ENCODE results near the gene CELF1. TPM values are rescaled to one million over a fixed set of nuclear protein-coding genes. Genes with fewer than 3 reads are reported as not detected.

Gene CELF1
- total and polyA plus RNA-seq, 2 experiments from 2014 or later = 124 to 233 TPM

DNA sequence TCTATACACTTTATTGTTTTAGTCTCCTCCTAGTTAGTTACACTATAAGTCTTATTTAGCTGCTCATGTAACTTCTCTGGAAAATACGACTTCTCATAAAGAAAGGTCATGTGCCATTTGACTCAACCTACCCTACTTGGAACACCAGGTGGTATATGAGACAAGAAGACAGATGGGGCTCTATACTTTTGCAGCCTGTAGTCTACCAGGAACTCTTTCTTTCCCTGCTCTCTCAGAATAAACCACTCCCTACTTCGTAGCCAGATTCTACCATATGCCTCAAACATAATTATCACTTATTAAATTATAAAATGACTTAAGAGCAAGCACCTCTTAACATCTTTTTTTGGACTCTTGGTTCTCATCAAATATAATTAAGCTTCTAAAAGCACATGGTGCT, 65.5 kb downstream of the CELF1 start (continued):
- no peak for TF ChIP-seq NANOG (IDR thresholded peaks at IDR 0.05; ENCODE audit: borderline replicate concordance)

DNA sequence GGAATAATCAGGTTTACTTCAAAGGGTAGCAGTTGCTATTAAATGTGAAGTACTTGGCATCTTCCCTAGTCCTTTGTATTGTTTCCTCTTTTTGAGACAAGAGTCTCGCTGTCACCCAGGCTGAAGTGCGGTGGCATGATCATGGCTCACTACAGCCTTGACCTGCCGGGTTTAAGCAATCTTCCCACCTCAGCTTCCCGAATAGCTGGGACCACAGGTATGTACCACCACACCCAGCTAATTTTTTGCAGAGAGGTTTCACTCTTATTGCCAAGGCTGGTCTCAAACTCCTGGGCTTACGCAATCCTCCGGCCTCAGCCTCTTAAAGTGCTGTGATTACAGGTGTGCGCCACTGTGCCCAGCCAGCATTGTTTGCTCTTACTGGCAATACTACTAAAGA, 67.8 kb downstream of the CELF1 start:
- Mint-ChIP-seq H3K4me1 (no peaks in the 10 kb centered on the region), H3K36me3 (ENCODE audit: low read depth) (peaks cover 81% of the 10 kb centered on the region), H3K27ac (no peak overlapping the region), H3K9me3 (no peaks in the 10 kb centered on the region), H3K27me3 (ENCODE audit: insufficient read depth, low read depth, poor library complexity) (peaks cover 2% of the 10 kb centered on the region), H3K4me3 (no peak overlapping the region)
- H3K27me3 ChIP-seq (ENCODE audit: insufficient read depth) = no peaks in the 10 kb centered on the region
- TF ChIP-seq CREB1 (CRISPR knock-in tag; IDR thresholded peaks at IDR 0.05; ENCODE audit: low read depth) (no peak), EZH2phosphoT487 (IDR thresholded peaks at IDR 0.05; ENCODE audit: unreplicated experiment) (no peak), ZNF114 (CRISPR knock-in tag; IDR thresholded peaks at IDR 0.05) (no peak), ZNF331 (CRISPR knock-in tag; IDR thresholded peaks at IDR 0.05; ENCODE audit: low read depth) (no peak), STAT1 (IDR thresholded peaks at IDR 0.05; ENCODE audit: unreplicated experiment) (no peak), JUNB (IDR thresholded peaks at IDR 0.05; ENCODE audit: unreplicated experiment) (no peak), POLR2AphosphoS5 (IDR thresholded peaks at IDR 0.05; ENCODE audit: low read depth) (no peak), NANOG (IDR thresholded peaks at IDR 0.05; ENCODE audit: borderline replicate concordance) (no peak), EZH2 (IDR thresholded peaks at IDR 0.05; ENCODE audit: low read depth, unreplicated experiment) (no peak)
- DNase-seq (ENCODE audit: low spot score) (no peak), ATAC-seq (no peak)
- no peak overlapping the region for H3K27ac ChIP-seq (ENCODE audit: low read depth)
- H3K79me2 ChIP-seq (replicated peaks; ENCODE audit: insufficient read depth) = peaks cover 52% of the 10 kb centered on the region
- peaks cover 38% of the 10 kb centered on the region for H4K20me1 ChIP-seq (replicated peaks; ENCODE audit: insufficient read depth)
- H3K9me2 ChIP-seq (ENCODE audit: insufficient read depth) = no peaks in the 10 kb centered on the region
- no peak overlapping the region for H3K4me2 ChIP-seq
- peaks cover 80% of the 10 kb centered on the region for H3K36me3 ChIP-seq (ENCODE audit: insufficient read depth)
- no peak overlapping the region for H3K4me3 ChIP-seq
- H3K4me1 ChIP-seq (ENCODE audit: insufficient read depth) = no peaks in the 10 kb centered on the region
- H3F3A ChIP-seq (replicated peaks; ENCODE audit: low read depth) = peaks cover 34% of the 10 kb centered on the region; the same call in 1 of the 2 replicates
- no peak overlapping the region for H2AFZ ChIP-seq

DNA sequence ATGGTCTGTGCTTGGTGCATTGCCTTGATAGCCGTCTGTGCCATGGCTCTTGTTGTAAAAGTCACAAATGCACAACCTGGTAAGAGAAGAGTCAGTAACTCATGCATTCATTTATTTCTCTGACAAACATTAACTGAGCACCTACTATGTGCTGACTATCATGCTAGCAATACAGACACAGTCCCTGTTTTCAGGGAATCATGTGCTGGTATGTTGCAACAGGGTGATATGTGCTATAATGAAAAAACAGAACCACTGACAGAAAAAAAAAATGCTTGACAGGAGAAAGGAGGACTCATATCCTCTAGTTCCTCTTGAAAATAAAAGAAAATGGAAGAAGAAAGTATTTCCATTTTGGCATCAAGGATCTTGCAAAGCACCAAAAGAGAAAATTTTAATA, 69.5 kb downstream of the CELF1 start:
- Histone ChIP-seq H3K4me2 (no peak overlapping the region), H3K27me3 (ENCODE audit: insufficient read depth) (no peaks in the 10 kb centered on the region), H2AFZ (no peak overlapping the region), H3K79me2 (replicated peaks; ENCODE audit: insufficient read depth) (peaks cover 54% of the 10 kb centered on the region), H3K9me2 (ENCODE audit: insufficient read depth) (no peaks in the 10 kb centered on the region), H3F3A (replicated peaks; ENCODE audit: low read depth) (peaks cover 34% of the 10 kb centered on the region; the same call in 1 of the 2 replicates), H3K4me1 (ENCODE audit: insufficient read depth) (no peaks in the 10 kb centered on the region), H3K27ac (ENCODE audit: low read depth) (no peak overlapping the region; the same call in 1 of the 2 replicates), H3K36me3 (ENCODE audit: insufficient read depth) (peaks cover 93% of the 10 kb centered on the region), H4K20me1 (replicated peaks; ENCODE audit: insufficient read depth) (peaks cover 44% of the 10 kb centered on the region), H3K4me3 (no peak overlapping the region)
- Mint-ChIP-seq H3K36me3 (ENCODE audit: low read depth) (peaks cover 90% of the 10 kb centered on the region), H3K4me3 (no peak overlapping the region), H3K27me3 (ENCODE audit: insufficient read depth, low read depth, poor library complexity) (peaks cover 2% of the 10 kb centered on the region), H3K27ac (no peak overlapping the region), H3K9me3 (no peaks in the 10 kb centered on the region), H3K4me1 (no peaks in the 10 kb centered on the region)
- ATAC-seq (no peak), DNase-seq (ENCODE audit: low spot score) (no peak)
- TF ChIP-seq POLR2AphosphoS5 (IDR thresholded peaks at IDR 0.05; ENCODE audit: low read depth) = no peak
- TF ChIP-seq ZNF331 (CRISPR knock-in tag; IDR thresholded peaks at IDR 0.05; ENCODE audit: low read depth) = no peak
- TF ChIP-seq, protein P1, sequence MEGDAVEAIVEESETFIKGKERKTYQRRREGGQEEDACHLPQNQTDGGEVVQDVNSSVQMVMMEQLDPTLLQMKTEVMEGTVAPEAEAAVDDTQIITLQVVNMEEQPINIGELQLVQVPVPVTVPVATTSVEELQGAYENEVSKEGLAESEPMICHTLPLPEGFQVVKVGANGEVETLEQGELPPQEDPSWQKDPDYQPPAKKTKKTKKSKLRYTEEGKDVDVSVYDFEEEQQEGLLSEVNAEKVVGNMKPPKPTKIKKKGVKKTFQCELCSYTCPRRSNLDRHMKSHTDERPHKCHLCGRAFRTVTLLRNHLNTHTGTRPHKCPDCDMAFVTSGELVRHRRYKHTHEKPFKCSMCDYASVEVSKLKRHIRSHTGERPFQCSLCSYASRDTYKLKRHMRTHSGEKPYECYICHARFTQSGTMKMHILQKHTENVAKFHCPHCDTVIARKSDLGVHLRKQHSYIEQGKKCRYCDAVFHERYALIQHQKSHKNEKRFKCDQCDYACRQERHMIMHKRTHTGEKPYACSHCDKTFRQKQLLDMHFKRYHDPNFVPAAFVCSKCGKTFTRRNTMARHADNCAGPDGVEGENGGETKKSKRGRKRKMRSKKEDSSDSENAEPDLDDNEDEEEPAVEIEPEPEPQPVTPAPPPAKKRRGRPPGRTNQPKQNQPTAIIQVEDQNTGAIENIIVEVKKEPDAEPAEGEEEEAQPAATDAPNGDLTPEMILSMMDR (conservative IDR thresholded peaks at IDR 0.05; ENCODE audit: low read depth in 2 of 2) = no peak
- TF ChIP-seq, protein P2, sequence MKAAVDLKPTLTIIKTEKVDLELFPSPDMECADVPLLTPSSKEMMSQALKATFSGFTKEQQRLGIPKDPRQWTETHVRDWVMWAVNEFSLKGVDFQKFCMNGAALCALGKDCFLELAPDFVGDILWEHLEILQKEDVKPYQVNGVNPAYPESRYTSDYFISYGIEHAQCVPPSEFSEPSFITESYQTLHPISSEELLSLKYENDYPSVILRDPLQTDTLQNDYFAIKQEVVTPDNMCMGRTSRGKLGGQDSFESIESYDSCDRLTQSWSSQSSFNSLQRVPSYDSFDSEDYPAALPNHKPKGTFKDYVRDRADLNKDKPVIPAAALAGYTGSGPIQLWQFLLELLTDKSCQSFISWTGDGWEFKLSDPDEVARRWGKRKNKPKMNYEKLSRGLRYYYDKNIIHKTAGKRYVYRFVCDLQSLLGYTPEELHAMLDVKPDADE (IDR thresholded peaks at IDR 0.05) = no peak
- no peak for TF ChIP-seq STAT1 (IDR thresholded peaks at IDR 0.05; ENCODE audit: unreplicated experiment)
- TF ChIP-seq EZH2 (IDR thresholded peaks at IDR 0.05; ENCODE audit: low read depth, unreplicated experiment) = no peak
- TF ChIP-seq ZNF114 (CRISPR knock-in tag; IDR thresholded peaks at IDR 0.05) = no peak
- TF ChIP-seq CREB1 (CRISPR knock-in tag; IDR thresholded peaks at IDR 0.05; ENCODE audit: low read depth) = no peak
- no peak for TF ChIP-seq EZH2phosphoT487 (IDR thresholded peaks at IDR 0.05; ENCODE audit: unreplicated experiment)
- TF ChIP-seq, protein P3, sequence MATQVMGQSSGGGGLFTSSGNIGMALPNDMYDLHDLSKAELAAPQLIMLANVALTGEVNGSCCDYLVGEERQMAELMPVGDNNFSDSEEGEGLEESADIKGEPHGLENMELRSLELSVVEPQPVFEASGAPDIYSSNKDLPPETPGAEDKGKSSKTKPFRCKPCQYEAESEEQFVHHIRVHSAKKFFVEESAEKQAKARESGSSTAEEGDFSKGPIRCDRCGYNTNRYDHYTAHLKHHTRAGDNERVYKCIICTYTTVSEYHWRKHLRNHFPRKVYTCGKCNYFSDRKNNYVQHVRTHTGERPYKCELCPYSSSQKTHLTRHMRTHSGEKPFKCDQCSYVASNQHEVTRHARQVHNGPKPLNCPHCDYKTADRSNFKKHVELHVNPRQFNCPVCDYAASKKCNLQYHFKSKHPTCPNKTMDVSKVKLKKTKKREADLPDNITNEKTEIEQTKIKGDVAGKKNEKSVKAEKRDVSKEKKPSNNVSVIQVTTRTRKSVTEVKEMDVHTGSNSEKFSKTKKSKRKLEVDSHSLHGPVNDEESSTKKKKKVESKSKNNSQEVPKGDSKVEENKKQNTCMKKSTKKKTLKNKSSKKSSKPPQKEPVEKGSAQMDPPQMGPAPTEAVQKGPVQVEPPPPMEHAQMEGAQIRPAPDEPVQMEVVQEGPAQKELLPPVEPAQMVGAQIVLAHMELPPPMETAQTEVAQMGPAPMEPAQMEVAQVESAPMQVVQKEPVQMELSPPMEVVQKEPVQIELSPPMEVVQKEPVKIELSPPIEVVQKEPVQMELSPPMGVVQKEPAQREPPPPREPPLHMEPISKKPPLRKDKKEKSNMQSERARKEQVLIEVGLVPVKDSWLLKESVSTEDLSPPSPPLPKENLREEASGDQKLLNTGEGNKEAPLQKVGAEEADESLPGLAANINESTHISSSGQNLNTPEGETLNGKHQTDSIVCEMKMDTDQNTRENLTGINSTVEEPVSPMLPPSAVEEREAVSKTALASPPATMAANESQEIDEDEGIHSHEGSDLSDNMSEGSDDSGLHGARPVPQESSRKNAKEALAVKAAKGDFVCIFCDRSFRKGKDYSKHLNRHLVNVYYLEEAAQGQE (IDR thresholded peaks at IDR 0.05; ENCODE audit: unreplicated experiment) = no peak
- no peak for TF ChIP-seq NANOG (IDR thresholded peaks at IDR 0.05; ENCODE audit: borderline replicate concordance)
- no peak for TF ChIP-seq JUNB (IDR thresholded peaks at IDR 0.05; ENCODE audit: unreplicated experiment)

Data from GM23338 (cell line).